GM21367 (cell line): Measurements from ENCODE around the gene MAL.

ENCODE experiments used
- ATAC-seq: cut with Tn5 transposase; IDR thresholded peaks from one replicate; pipeline ENCODE4 v1.9.1; 2021; ENCODE audit not compliant: unreplicated experiment

Gene MAL

DNA sequence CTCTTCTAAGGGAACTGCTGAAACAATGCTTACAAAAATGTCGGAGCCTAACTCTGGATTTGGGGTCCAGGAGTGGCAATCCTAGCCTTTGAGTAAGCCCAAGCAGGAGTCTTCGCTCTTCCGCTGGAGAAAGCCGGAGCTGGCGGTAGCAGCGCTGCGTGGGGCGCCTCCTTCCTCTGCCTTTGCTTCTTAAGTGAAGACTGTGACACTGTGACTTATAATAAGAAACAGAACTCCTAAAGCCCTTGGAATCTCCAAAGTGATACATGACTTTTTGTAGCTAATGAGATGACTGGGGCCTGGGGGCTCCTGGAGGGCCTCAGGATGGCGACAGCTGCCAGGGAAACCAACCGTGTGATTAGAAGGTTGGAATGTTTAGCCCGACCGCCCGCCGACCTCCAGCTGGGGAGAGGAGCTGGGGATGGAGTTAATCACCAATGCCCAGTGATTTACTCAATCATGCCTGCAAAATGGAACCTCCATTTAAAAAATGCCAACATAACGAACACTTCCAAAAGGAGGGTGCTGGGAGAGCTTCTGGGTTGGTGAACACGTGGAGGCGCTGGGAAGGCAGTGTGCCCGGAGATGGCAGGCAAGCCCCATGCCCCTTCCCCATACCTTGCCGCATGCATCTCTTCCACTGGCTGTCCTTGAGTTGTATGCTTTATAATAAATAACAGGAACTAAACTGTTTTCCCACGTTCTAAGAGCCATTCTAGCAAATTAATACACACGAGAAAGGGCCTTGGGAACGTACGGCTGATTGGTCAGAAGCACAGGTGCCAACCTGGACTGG, 29.0 kb upstream of the MAL start:
- no peak for ATAC-seq

DNA sequence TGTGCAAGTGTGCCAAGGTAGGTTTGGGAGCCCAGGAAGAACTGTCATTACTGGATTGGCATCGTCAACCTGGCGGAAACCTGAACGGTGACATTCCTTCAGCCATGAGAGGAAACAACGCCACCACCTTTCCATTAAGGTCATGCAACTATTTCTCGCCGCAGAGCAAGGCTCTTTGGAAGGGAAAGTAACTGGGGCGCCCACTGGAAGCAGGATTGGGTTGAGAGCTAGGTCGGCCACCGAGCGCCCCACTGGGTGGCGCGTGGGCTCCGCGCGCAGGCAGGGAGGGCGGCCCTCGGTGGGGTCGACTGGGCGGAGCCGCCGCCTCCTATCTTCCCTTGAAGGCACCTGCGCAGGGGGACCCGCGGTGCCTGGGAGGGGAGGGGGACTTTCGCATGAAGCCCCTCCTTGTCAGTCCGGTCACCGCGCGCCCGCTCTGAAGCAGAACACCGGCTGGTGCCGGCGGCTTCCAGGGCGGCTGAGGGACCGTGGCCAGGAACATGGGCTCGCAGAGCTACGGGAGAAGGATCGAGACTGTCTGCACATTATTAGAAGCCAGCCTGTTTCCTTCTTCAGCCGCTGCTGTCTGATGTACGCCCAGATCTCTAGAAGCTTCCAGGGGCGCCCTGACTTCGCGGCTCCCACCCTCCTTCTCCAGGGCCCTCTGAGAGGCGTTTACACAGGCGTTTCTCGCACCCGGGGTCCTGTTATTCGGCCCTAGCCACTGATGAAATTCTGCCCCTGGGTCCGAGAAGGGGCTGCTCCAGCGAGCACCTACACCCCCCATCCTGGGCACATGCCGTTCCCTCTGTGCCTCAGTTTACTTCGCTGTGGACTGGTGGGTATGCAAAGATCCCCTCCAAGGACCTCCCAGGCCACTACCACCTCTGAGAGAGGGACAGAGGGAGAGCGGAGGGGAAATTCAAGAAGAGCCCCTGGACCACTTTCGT, 27.3 kb upstream of the MAL start:
- ATAC-seq, result no peak

DNA sequence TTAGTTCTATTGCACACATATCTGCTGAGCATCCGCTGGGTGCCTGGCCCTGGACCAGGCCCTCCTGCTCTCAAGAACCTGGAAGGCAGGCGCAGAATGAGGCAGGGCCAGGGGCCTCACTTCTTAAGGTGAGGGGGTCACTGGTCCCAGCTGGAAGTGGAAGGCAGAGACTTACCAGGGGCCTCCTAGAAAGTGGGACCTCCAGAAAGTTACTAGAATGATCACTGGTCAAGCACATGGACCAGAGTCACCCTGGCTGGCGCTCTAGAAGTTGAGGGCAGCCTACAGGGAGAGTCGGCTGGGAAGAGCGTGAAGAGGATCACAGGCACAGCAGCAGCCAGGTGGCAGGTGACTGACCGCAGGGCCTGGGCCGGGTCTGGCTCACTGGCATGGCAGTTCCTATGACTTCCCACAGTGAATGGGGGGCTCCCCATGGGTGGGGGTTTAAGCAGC, 26.1 kb upstream of the MAL start:
- ATAC-seq, result no peak

DNA sequence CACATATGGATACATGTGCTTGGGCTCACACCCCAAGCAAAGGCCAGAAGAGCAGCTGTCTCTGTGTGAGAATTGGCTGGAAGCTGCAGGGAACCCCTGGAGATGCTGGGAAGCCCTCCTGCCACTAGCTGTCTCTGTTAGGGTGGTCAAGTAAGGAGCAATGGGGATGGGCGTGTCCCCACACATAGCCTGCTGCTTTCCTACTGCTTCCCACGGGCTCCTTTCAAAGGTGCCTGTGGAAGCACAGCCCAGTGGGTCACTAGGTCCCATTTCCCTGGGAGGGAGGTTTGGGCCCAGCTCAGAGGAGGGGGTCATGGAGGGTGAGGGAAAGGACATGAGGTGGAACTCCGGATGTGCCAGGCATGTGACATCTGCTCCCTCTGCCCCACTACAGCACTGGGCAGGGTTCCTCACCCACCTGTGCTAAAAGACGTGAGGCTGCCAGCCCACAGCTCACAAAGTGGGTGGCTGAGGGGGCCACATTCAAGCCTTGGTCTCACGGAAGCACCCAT, 24.4 kb upstream of the MAL start:
- ATAC-seq, result no peak

DNA sequence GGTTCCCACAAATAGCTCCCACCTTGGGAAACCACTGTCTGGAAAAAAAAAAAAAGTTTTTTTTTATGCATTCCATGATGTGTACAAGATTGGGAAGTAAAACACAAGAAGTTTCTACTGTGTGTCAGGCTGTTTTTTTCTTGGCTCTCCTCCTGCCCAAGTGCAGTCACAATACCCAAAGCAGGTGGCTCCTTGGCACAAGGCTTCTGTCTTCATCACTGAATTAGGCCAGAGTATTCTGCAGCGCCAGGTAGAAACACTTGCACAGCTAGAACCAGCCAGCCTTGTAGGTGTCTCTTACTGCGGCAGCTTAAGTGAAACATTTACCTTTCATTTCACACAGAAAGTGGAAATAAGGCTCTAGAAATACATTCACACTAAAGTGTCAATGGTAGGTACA, 23.8 kb upstream of the MAL start:
- no peak for ATAC-seq

DNA sequence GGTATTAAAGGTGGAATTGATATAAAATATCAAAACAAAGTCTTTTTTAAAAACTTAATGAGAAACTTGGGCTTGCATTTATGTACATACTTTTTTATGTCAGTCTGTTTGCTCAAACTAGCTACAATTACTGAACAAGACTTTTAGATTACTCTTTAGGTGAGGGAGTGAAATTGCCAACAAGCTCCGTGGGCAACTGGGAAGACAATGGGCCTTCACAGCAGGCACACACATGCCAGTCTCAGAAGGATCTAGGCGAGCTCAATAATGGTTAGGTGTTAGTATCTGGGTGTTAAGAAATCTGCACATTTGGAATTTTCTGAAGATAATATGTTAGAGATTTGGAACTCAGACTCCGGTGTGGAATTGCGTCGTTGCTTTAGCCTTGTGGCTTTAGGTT, 23.0 kb upstream of the MAL start:
- no peak for ATAC-seq

DNA sequence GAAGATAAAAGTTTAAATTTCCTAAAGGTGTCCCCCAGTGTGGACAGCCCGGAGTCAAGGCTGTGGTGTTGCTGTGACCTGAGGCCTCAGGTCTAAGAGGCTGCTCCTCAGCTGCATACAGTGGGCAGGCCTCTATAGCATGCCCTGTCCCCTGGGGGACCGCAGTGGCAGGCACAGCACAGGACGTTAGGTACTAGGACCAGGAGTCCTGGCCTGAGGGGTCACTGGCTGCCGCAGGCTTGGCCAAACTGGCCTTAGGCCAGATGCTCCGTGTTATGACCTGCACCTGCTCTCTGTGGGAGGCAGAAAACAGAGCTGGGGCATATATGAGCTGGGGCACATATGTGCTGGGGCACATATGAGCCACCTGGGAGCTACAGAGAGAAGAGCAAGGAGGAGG, 21.2 kb upstream of the MAL start:
- ATAC-seq, result no peak

DNA sequence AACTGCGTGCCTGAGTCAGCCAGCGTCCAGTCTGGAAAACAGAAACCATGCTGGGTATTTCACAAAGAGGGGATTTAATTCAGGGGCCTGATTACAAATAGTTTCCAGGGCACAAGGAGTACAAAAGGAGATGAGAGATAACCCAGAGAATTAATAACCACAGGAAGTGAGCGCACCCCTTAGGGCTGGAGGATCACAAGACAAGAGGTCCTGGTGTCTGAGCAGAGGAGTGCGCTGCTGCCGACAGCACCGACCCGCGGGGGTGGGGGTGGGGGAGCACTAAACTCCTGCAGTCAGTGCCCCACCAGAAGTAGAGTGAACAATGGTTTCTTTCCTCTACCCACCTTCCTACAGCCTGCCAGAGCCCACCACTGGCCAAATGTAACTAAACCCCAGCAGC, 20.8 kb upstream of the MAL start:
- ATAC-seq, result no peak

DNA sequence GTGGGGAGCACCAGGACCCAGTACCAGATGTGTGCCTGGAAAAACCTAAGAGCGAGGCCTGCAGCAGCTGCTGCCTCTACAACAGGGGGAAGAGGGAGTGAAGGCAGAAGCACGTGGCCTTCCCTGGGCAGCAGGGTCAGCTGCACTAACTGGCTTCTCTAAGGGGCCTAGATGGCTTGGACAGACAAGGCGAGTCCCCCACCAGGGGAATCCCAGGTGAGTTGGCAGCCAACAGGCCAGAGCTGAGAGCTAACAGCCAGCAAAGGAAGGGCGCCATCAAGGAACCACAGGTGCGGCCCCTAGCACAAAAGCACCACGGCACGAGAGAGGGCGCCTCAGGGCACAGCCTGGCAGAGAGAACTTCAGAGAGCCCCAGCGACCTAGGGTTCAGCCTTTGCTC, 19.8 kb upstream of the MAL start:
- ATAC-seq, result no peak

DNA sequence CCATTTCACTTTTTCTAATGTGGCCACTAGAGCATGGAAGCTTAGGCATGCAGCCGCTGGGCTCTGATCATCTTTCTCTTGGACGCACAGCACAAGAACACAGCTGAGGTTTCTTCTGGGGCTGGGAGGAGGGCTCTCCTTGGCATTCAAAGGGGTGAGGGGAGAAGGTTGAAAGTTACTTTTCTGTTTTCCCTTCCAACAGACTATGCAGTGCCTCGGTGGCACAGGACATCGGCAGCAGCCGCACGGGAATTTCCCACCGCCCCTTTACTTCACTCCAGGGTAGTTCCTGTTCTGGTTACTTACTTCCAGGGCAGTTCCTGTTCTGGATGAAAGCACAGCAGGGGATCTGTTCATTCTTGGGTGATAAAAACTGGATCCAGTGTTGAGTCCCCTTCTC, 18.9 kb upstream of the MAL start:
- ATAC-seq, result no peak

DNA sequence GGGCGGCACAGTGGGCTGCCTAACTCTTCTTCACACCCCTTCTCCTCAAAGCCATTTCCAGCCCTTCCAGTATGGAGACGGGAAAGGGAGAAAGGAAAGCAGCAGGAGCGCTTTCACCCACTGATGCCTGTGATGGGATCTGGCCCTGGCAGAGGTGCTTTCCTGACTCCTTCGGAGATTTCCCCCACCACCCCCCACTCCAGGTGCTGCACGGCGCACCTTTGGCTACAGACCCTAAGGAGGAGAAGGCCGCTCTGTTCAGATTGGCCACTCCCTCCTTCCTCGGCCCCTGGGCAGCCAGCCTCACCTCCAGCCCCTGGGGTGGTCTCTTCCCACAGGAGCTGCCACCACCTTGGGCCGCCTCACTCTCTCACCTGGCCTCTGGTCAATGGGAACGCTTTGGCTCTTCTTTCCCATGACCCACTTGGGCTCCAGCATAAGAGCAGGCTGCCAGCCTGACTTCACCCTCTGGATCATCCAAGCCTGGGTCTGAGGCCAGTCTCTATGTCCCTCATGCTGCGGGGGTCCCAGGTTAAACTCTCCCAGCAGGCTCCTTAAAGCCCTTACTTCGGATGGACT, 18.4 kb upstream of the MAL start:
- no peak for ATAC-seq

DNA sequence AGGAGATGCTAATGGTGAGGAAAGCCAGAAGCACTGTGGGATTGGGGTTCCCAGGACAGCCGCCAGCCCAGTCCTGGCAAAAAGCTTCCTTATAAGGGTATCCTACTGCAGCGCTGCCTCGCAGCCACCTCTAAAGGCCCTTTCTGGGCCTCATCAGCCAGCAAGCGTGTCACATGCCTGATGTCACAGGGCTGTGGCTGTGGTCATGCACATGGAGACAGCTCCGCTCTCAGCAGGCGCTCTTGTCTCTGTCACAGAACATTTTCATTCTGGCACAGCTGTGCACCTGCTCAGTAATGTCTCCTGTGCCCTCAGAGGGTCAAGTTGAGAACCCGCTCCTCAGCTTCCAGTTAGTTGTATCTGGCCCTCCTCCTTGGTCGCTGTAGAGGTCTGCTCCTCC, 17.7 kb upstream of the MAL start:
- ATAC-seq, result no peak

DNA sequence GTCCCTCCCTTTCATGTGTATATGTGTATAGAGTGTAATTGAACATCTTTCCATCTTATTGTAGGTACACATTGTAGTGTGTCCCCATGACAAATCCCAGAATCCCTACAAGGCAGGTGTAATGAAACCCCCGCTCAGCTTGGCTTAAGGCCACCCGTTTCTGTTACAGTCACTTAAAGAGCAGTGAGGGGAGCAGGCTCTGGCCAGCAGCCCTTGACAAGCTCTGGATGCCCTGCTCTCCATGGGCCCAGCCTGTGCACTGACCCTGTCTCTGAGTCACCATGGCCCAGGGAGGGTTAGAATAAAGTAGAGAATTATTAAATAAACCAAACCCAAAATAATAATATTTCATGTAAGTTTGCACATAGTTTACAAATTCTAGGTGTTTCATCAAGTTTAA, 17.2 kb upstream of the MAL start:
- no peak for ATAC-seq

DNA sequence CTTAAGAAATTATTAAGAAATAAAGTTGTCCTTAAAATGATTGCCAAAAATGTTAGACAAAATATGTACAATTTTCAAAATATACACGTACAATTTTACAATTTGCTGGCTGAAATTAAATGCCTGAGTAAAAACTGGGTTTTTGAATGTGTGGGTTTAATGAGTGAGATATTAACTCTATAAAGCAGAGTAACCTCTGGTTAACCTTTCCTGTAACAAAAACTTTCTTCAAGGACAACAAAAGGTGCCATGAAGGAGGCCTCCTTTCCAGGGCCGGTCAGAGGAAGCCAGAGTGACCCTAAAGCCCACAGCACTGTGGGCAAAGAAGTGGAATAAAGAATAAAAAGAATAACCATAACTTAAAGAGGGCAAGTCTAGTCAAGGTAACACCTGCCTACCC, 16.5 kb upstream of the MAL start:
- no peak for ATAC-seq

DNA sequence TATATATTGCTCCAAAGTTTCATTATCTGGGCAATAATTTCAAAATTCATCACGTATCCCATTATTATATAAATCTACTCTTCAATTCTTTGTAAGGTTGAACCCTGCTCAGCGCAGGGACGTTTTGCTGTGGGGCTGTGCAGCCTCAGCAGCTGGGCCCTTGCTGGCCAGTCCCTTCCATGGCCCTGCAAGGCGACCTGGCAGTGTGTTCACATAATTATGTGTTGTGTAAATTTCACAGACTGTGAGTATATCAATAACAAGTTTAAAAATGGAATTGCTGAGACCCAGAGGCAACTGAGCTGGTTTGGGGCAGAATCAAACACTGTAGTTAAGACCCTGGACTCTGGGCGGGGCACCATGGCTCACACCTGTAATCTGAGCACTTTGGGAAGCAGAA, 16.1 kb upstream of the MAL start:
- ATAC-seq, result no peak

DNA sequence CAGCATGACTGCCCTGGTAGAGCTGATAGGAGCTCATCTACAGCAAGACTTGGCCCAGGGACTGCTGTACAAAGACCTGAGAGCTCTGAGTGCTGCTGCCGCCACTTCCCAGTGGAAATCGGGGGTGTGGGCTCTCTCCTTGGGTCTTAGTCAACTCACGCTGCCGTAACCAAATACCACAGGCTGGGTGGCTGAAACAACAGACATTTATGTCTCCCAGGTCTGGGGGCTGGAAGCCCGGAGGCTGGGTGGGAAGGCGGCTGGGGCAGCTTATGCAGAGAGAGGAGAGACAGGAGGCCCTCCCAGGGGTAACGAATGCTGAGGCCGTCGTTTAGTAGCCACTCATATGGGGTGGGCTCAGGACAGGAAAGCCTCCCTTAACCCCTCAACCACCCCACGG, 15.4 kb upstream of the MAL start:
- ATAC-seq, result no peak

DNA sequence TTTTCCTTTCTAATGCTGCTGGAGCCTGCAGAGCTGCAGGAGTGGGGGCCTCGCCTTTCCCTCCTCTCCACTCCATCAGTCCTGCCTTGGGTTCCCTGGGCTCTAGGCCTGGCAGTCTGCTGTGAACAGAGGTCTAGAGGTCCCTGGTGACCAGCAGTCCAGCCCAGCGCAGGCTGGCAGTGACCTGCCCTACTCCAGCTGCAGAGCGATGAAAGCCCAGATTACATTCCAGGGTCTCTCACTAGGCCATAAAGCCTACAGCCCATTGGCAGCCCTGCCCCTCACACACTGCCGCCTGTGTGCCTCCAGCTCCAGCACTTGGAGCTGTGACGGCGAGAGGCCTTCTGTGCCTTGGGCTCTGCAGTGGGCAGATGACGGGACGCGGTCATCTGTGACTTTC, 14.8 kb upstream of the MAL start:
- no peak for ATAC-seq

DNA sequence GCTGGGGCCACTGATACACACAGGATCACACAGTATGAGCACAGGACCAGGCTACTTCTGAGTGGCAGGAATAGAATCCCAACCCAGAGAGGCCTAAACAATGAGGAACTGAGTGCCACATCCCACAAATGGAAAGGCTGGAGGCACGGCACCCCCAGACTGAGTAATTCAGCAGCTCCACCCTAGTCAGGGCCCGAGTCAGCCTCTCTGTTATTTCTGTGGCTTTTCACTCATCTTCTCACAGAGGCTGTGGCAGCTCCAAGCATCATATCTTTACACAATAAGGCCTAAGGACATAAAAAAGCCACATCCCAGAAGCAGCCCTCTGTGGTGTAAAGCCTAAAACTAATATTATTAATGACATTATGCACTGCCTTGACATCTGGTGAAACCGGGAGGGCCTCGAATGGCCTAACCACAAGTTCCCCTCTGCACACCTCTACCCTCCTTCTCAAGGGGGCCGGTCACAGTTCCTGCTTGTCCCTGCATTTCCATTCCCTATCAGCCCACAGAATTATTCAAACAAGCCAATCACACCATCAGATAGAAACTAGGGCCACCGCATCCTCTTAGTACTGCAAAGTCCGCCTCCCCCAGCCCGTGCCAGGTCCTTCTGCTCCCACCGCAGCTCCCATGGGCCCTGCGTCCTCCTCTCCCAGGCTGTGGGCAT, 12.5 kb upstream of the MAL start:
- ATAC-seq, result peak; percentile 74

DNA sequence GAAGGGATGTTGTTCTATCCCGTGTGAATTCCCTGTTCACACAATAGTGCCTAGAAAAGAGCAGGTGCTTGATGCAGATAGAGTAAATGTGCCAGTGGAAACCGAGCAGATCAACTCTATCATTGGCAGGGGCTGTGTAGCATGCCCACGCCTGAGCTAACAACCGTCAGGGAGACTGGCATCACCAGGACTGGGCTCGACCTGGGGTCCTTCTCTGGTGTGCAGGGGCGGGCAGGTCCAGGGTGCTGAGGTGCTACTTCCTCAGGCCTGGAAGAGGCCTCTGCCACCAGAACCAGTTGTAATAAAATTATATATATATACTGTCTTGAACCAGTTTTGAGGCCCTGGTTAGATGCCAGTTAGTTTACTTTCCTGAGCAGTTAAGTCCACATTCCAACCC, 11.8 kb upstream of the MAL start:
- no peak for ATAC-seq

DNA sequence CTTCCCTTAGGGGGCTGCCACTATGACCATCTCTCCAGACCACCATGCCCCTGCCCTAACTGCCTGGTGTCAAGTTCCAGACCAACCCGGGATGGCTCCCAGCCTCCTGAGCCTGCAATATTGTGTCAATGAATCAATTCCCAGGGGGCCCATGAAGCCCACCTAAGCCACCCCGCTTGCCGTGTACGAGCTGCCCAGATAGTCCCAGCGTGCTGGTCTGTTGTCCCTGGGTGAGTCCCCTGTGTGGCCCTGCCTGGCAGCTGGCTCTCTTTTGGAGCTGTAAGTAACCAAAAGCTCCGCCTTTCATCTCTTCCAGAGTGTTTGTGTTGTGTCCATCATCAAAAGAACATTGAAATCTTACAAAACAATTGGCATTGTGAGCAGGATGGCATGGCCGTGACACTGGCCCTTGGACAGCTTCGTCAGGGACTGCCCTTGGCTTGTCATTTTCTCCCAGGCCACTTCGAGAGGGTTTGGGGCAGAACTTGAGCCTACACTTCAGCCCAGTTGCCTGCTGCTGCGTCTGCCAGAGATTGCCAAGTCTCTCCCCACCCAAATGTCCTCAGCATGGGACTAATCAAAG, 11.3 kb upstream of the MAL start:
- ATAC-seq, result no peak
